IMR-90 (cell line): Measurements from ENCODE around the gene RNASE3. TPM values are rescaled to one million over a fixed set of nuclear protein-coding genes. Genes with fewer than 3 reads are reported as not detected.

Source experiments
- ATAC-seq: fragments of 200-7000 bp; cut with Tn5 transposase; 2 replicates; pipeline ENCODE4 v1.9.1; 2020; ENCODE audit warnings: low read depth, mild to moderate bottlenecking, moderate library complexity
- BruUV-seq: library from RNA; stranded (reverse); fragments of 400-500 nt; replicated peaks from 2 replicates; lab custom pipeline; 2021; lab: Mats Ljungman, UMichigan
- CTCF ChIA-PET: fragments of 300-600 bp; formaldehyde crosslinking; extraction: SDS; loops from one replicate; lab custom pipeline; 2021; ENCODE audit warnings: antibody characterized with exemption; lab: Yijun Ruan, JAX
- POLR2A ChIA-PET: fragments of 300-600 bp; sonication (Branson Sonifier 250); formaldehyde crosslinking; loops from one replicate; lab custom pipeline; 2022; ENCODE audit warnings: antibody characterized with exemption; ENCODE audit not compliant: unreplicated experiment; lab: Charles Lee
- DNase-seq: peaks from one replicate; pipeline ENCODE4 v3.0.0; 2013
- H2AFZ ChIP-seq: replicated peaks from 2 replicates; pipeline ENCODE3; 2013; ENCODE audit warnings: low read length, mild to moderate bottlenecking; ENCODE audit not compliant: poor library complexity
- H2AK5ac ChIP-seq: 2 replicates; pipeline ENCODE4 v1.6.1; 2013; ENCODE audit warnings: low read depth, low read length, inconsistent platforms
- H2AK9ac ChIP-seq: replicated peaks from 2 replicates; pipeline ENCODE3; 2013; ENCODE audit warnings: mild to moderate bottlenecking, low read depth, low read length, moderate library complexity; ENCODE audit not compliant: poor library complexity
- H2BK120ac ChIP-seq: 2 replicates; pipeline ENCODE4 v1.6.1; 2013; ENCODE audit warnings: low read depth, low read length, inconsistent platforms
- H2BK15ac ChIP-seq: 3 replicates; pipeline ENCODE4 v1.6.1; 2013; ENCODE audit warnings: low read depth, low read length, inconsistent platforms
- H2BK20ac ChIP-seq: 2 replicates; pipeline ENCODE4 v1.6.1; 2013; ENCODE audit warnings: low read depth, mild to moderate bottlenecking, inconsistent platforms, low read length, moderate library complexity
- H2BK5ac ChIP-seq: 2 replicates; pipeline ENCODE4 v1.6.1; 2013; ENCODE audit warnings: mild to moderate bottlenecking, low read depth, low read length, inconsistent platforms; ENCODE audit not compliant: poor library complexity, severe bottlenecking
- H3K14ac ChIP-seq: replicated peaks from 2 replicates; pipeline ENCODE4 v1.6.1; 2013; ENCODE audit warnings: low read depth, low read length, inconsistent platforms
- H3K18ac ChIP-seq: 2 replicates; pipeline ENCODE4 v1.6.1; 2013; ENCODE audit warnings: low read depth, low read length, control low read depth
- H3K23ac ChIP-seq: 2 replicates; pipeline ENCODE4 v1.6.1; 2013; ENCODE audit warnings: low read depth, low read length, inconsistent platforms
- H3K27ac ChIP-seq: 2 replicates; pipeline ENCODE4 v1.5.1; 2013; ENCODE audit warnings: mild to moderate bottlenecking, control low read depth, low read length; ENCODE audit not compliant: insufficient read depth
- H3K27me3 ChIP-seq: 2 replicates; pipeline ENCODE4 v1.6.1; 2013; ENCODE audit warnings: low read length; ENCODE audit not compliant: control insufficient read depth, insufficient read depth
- H3K36me3 ChIP-seq: 2 replicates; pipeline ENCODE4 v1.6.1; 2013; ENCODE audit warnings: low read length, mixed read lengths; ENCODE audit not compliant: control insufficient read depth, insufficient read depth
- H3K4ac ChIP-seq: 2 replicates; pipeline ENCODE4 v1.6.1; 2013; ENCODE audit warnings: low read depth, low read length, inconsistent platforms
- H3K4me1 ChIP-seq: 2 replicates; pipeline ENCODE4 v1.6.1; 2013; ENCODE audit warnings: low read length, mixed read lengths; ENCODE audit not compliant: control insufficient read depth, insufficient read depth
- H3K4me2 ChIP-seq: 2 replicates; pipeline ENCODE4 v1.6.1; 2013; ENCODE audit warnings: low read depth, mild to moderate bottlenecking, control low read depth, low read length, moderate library complexity
- H3K4me3 ChIP-seq: 2 replicates; pipeline ENCODE4 v1.5.1; 2013; ENCODE audit warnings: low read depth, mild to moderate bottlenecking, control low read depth, low read length, moderate library complexity; ENCODE audit not compliant: insufficient read depth
- H3K56ac ChIP-seq: 2 replicates; pipeline ENCODE4 v1.6.1; 2013; ENCODE audit warnings: low read length, inconsistent platforms; ENCODE audit not compliant: insufficient read depth; ENCODE audit errors: extremely low read depth
- H3K79me1 ChIP-seq, 2 experiments: 2 replicates each; pipeline ENCODE4 v1.6.1; 2013; ENCODE audit warnings: low read length in 2 of 2, inconsistent platforms in 1 of 2, low read depth in 1 of 2
- H3K9ac ChIP-seq: 2 replicates; pipeline ENCODE4 v1.6.1; 2013; ENCODE audit warnings: low read depth, low read length, control low read depth
- H3K9me1 ChIP-seq: 2 replicates; pipeline ENCODE4 v1.6.1; 2013; ENCODE audit warnings: low read length, inconsistent platforms; ENCODE audit not compliant: insufficient read depth
- H3K9me3 ChIP-seq: 2 replicates; pipeline ENCODE4 v1.6.1; 2013; ENCODE audit warnings: low read length; ENCODE audit not compliant: control insufficient read depth, insufficient read depth
- H4K20me1 ChIP-seq: 2 replicates; pipeline ENCODE4 v1.6.1; 2013; ENCODE audit warnings: low read length, inconsistent platforms; ENCODE audit not compliant: insufficient read depth
- H4K5ac ChIP-seq: 2 replicates; pipeline ENCODE4 v1.6.1; 2013; ENCODE audit warnings: mild to moderate bottlenecking, low read depth, low read length, control low read depth
- H4K8ac ChIP-seq, 2 experiments: 2 replicates each; pipeline ENCODE4 v1.6.1; 2013; ENCODE audit warnings: low read depth in 2 of 2, low read length in 2 of 2, control low read depth in 1 of 2, inconsistent platforms in 1 of 2
- H4K91ac ChIP-seq: 2 replicates; pipeline ENCODE4 v1.6.1; 2013; ENCODE audit warnings: low read depth, low read length, inconsistent platforms; ENCODE audit not compliant: insufficient read depth
- BHLHE40 ChIP-seq: fragments of 150-350 bp; IDR thresholded peaks from 2 replicates; pipeline ENCODE4 v1.6.1; 2016; ENCODE audit warnings: mild to moderate bottlenecking, low read depth, low read length
- CEBPB ChIP-seq: IDR thresholded peaks from 2 replicates; pipeline ENCODE4 v1.6.1; 2012; ENCODE audit warnings: low read depth, low read length, improper control_type of control experiment
- CHD1 ChIP-seq: IDR thresholded peaks from 2 replicates; pipeline ENCODE4 v1.6.1; 2012; ENCODE audit warnings: low read depth, low read length, improper control_type of control experiment
- CTCF ChIP-seq: conservative IDR thresholded peaks from 2 replicates; pipeline ENCODE4 v1.5.1; 2012; ENCODE audit warnings: mild to moderate bottlenecking, low read depth, low read length, improper control_type of control experiment
- ELK1 ChIP-seq: fragments of 150-350 bp; IDR thresholded peaks from 2 replicates; pipeline ENCODE4 v1.6.1; 2016; ENCODE audit warnings: low read depth, mild to moderate bottlenecking, low read length, moderate library complexity, borderline replicate concordance
- FOS ChIP-seq: fragments of 150-350 bp; IDR thresholded peaks from 2 replicates; pipeline ENCODE4 v1.6.1; 2016; ENCODE audit warnings: low read depth, low read length
- MAFK ChIP-seq: IDR thresholded peaks from 2 replicates; pipeline ENCODE4 v1.6.1; 2012; ENCODE audit warnings: low read depth, low read length, improper control_type of control experiment
- MAZ ChIP-seq: IDR thresholded peaks from 2 replicates; pipeline ENCODE4 v1.6.1; 2012; ENCODE audit warnings: low read depth, mild to moderate bottlenecking, low read length, improper control_type of control experiment, moderate library complexity, borderline replicate concordance
- MXI1 ChIP-seq: IDR thresholded peaks from 2 replicates; pipeline ENCODE4 v1.6.1; 2012; ENCODE audit warnings: low read depth, mild to moderate bottlenecking, low read length, moderate library complexity, borderline replicate concordance
- NFE2L2 ChIP-seq: fragments of 150-350 bp; IDR thresholded peaks from 2 replicates; pipeline ENCODE4 v1.6.1; 2016; ENCODE audit warnings: low read depth, mild to moderate bottlenecking, low read length
- POLR2A ChIP-seq: IDR thresholded peaks from 2 replicates; pipeline ENCODE4 v1.6.1; 2012; ENCODE audit warnings: mild to moderate bottlenecking, low read depth, low read length
- RAD21 ChIP-seq: IDR thresholded peaks from 2 replicates; pipeline ENCODE4 v1.6.1; 2012; ENCODE audit warnings: low read length, improper control_type of control experiment
- RCOR1 ChIP-seq: IDR thresholded peaks from 2 replicates; pipeline ENCODE4 v1.6.1; 2012; ENCODE audit warnings: mild to moderate bottlenecking, low read length, improper control_type of control experiment; ENCODE audit not compliant: insufficient replicate concordance
- RFX5 ChIP-seq: IDR thresholded peaks from 2 replicates; pipeline ENCODE4 v1.8.0; 2012; ENCODE audit warnings: low read depth, mild to moderate bottlenecking, low read length, moderate library complexity
- SMC3 ChIP-seq: fragments of 150-350 bp; IDR thresholded peaks from 2 replicates; pipeline ENCODE4 v1.6.1; 2016; ENCODE audit warnings: low read depth, mild to moderate bottlenecking, antibody characterized with exemption, low read length, moderate library complexity
- USF2 ChIP-seq: fragments of 150-350 bp; IDR thresholded peaks from 2 replicates; pipeline ENCODE4 v1.6.1; 2017; ENCODE audit warnings: mild to moderate bottlenecking, antibody characterized with exemption, low read length, low read depth
- dilution Hi-C: fragments of 300-500 bp; cut with HindIII; formaldehyde crosslinking; loops from one replicate; pipeline ENCODE4 v1.14.3; 2018; ENCODE audit warnings: low sequenced_read_pairs; ENCODE audit not compliant: unreplicated experiment
- in situ Hi-C: fragments of 300-500 bp; cut with MboI; formaldehyde crosslinking; loops from 3 replicates; pipeline ENCODE4 v1.14.3; 2019; ENCODE audit warnings: low sequenced_read_pairs, inconsistent platforms, mixed read lengths
- intact Hi-C: fragments of 100-400 bp; cut with micrococcal nuclease; formaldehyde crosslinking; loops from 2 replicates; pipeline ENCODE4 v1.10.0; 2022
- polyA plus RNA-seq, 3 experiments: library from polyadenylated mRNA; depleted of rRNA; stranded (reverse); fragments of >200 nt; gene quantifications; 2 replicates each; pipeline ENCODE4 v1.2.3, GENCODE V29; 2012; ENCODE audit warnings: low replicate concordance in 1 of 3
- total RNA-seq: library from RNA; depleted of rRNA; stranded (reverse); fragments of >200 nt; gene quantifications from 2 replicates; pipeline ENCODE4 v1.2.3, GENCODE V29; 2012

Gene RNASE3
- total and polyA plus RNA-seq, 2 of the 4 experiments (the other 2 are of a cell fraction): not detected

- Histone ChIP-seq H4K91ac (no peak overlapping the region), H4K20me1 (no peaks in the 10 kb centered on the region), H3K4me1 (no peaks in the 10 kb centered on the region), H2BK15ac (no peak overlapping the region), H2AK5ac (no peak overlapping the region), H3K36me3 (no peaks in the 10 kb centered on the region), H4K5ac (no peak overlapping the region), H3K14ac (no peak overlapping the region), H3K27ac (no peak overlapping the region), H2BK20ac (no peak overlapping the region), H2BK5ac (no peak overlapping the region), H3K9me3 (no peaks in the 10 kb centered on the region), H2BK120ac (no peak overlapping the region), H3K9me1 (no peaks in the 10 kb centered on the region), H3K4me3 (no peak overlapping the region), H3K79me1 (no peaks in the 10 kb centered on the region), H3K18ac (no peak overlapping the region), H2AFZ (no peak overlapping the region), H3K4me2 (no peak overlapping the region), H3K27me3 (peaks cover 2% of the 10 kb centered on the region; the same call in 1 of the 2 replicates), H3K56ac (no peak overlapping the region), H3K9ac (no peak overlapping the region), H3K23ac (no peak overlapping the region), H2AK9ac (no peak overlapping the region), H3K4ac (no peak overlapping the region), H4K8ac (no peak overlapping the region)
- in situ Hi-C loops (no loop called here), dilution Hi-C loops (no loop called here), intact Hi-C loops (loop anchor here (1.0 to 5.0 kb wide), 3 partner anchors 114 to 245 kb away; partner anchors contain the start of gene TMEM253)
- ATAC-seq (no peak), DNase-seq (no peak)
- ChIA-PET POLR2A (no interaction called here), CTCF (interaction anchor here (0.6 to 3.4 kb wide), 8 partner anchors 12 to 166 kb away, joined by 3 to 27 read pairs (median 4); no protein-coding TSS in a partner anchor)
- no TSS peak for BruUV-seq
- TF ChIP-seq POLR2A (no peak), RFX5 (no peak), RAD21 (no peak), SMC3 (no peak), CTCF (no peak), BHLHE40 (no peak), NFE2L2 (no peak), MAZ (no peak), MXI1 (no peak), CEBPB (no peak), CHD1 (no peak), RCOR1 (no peak), FOS (no peak), USF2 (no peak), MAFK (no peak), ELK1 (no peak)
Measured at GRCh38 chr14:20857207-20857606, 34.0 kb upstream of the RNASE3 start.
